NK-92 treated with Interleukin-12 subunit alpha and Interleukin-12 subunit beta, amount 100 ng/mL, for 24 hours (cell line): ENCODE data around the gene HAUS7.

Experiments
- DNase-seq: peaks from one replicate; lab custom pipeline; 2025; lab: John Stamatoyannopoulos, UW

HAUS7 gene

GRCh38 chrX:153455571-153455970 lies 14.8 kb downstream of the HAUS7 start:
- DNase-seq = no peak

- DNase-seq = no peak
Observed at GRCh38 chrX:153454901-153455550, 15.3 kb downstream of the HAUS7 start.

GRCh38 chrX:153450949-153451277 lies 19.5 kb downstream of the HAUS7 start:
- no peak for DNase-seq

DNA sequence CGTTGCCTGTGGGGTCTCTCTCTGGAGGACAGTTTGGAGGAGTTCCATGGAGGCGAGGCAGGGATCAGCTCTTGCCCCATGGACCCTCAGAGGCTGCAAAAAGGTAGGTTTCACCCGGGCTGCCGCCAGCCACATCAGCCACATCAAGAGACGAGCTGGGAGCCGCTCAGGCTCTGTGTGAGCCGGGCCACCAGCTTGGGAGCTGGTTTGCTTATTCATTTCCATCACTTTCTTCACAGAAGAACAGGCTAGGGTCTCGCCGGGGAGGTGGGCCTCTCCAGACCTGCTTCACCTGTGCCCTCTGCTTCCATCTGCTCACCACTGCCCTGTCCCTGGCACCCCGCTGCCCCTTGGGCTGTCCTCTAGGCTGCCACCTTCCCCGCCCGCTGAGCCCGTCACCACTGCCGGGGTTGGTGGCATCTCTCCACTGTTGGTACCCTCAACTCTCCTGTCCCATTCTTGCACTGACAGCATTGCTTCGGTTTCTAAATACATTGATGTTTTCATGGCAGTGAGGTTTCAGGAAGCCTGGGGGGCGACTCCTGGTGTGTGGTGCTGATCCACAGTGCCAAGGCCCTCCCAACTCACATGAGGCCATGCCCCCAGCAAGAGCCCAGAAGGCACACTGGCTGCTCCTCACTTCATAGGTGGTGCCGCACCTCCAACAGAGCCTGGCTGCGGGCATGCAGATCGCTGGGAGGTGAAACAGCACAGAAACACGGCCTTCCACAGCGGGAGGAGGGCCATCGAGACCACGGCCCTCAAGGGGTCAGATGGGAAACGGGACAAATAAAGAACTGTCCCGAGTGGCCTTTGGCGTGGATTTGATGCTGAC lies 20.0 kb downstream of the HAUS7 start:
- no peak for DNase-seq

- DNase-seq = no peak
Observed at GRCh38 chrX:153449368-153450113, 20.8 kb downstream of the HAUS7 start.

DNA sequence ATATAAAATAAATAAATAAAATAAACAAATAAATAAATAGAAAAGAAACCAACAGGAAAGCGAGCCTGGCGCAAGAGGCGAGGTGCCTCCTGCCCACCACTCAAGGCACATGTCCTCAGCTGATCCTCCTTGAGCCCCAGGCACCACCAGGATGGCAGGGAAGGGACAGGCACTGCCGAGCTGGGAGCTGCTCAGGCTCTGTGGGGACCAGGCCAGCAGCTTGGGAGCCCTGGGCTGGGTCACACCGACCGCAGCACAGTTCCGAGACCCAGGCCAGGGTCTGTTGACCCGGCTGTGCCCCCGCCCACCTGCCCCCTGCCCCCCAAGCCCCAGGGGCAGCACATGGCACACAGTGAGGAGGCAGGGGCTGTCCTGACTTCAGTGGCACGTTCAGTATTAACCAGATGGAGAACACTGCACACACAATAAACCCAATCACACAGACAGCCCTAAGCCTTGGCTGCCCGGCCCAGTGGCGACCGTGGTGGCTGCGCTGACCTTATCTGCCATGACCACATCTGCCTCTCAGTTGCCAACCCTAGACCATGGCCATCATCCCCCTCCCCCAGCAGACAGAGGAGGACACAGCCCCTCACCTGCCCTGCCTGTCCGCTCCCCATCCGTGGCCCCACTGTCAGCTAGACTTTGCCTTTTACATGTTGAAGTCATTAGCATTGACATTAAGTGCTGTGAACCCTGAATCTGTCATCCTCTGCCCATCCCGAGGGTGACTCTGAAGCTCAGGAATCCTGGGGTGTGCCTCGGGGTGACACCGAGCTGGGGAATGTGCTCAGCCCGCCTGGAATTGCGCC lies 21.6 kb downstream of the HAUS7 start:
- no peak for DNase-seq

DNA sequence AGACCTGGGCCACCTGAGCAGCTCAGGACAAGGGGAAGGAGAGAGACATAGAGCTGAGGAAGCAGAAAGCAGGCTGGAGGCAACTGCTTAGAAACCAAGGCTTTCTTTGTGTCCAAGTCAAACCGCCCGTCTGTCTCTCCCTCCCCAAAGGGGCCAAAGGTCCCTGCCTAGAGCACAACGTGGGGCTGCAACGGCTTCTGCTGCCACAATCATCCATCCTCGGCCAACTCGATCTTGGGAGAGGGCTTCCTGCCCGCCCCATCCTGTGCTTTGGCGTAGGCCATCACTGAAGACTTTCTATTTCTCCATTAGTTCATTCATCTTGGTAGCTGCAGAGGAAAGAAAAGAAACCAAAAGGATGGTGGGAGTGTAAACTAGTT lies 22.8 kb downstream of the HAUS7 start:
- no peak for DNase-seq

- DNase-seq = no peak
Observed at GRCh38 chrX:153446950-153447580, 23.3 kb downstream of the HAUS7 start.

DNA sequence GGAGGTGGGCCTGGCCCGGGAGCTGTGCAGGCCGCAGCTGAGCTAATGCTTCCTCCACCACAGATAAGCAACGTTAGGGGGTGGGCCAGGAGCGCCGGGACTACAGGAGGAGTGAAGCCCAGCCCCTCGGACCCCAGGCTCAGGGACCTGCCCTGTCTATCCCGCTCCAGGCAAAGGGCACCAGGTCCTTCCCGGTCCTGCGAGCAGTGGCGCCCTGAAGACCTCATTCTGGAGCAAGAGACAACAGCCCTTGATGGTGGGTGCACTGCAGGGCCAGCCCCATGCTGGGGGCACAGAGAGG lies 23.8 kb downstream of the HAUS7 start:
- no peak for DNase-seq

DNA sequence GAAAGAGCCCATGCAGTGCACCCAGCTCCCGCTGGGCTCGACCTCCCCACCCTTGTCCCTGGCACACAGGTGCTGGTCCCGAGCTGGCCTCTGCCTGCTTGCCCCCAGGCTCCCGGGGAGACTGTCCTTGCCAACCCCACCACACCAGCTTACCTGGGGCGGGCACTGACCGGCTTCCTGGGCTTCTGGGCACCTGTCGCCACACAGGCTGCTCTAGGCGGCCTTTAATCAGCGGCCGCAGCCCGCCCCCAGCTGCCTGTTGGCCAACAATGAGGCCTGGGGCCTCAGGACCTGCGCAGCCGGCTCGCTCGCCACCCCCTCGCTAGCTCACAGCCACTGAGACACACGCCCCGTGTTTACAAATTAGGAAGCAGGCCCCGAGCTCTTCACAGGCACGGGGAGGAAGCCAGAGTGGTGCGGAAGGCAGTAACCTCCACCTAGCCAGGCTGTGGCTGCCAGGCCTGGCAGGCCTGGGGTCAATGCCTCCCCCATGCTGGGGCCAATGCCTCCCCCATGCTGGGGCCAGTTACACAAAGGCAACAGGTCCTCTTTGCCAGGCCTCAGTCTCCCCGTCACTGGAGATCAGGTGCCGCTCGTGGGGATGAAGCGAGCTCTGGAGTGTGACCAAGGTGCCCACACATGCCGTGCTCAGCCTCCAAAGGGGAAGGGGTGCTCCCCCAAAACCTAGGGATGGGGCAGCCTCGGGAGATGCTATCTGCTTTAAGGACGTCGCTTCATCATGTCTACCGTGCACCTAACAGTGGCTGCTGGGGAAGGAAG lies 24.3 kb downstream of the HAUS7 start, which contains the start of gene TREX2:
TSS of gene TREX2 (minus strand) at position 201 of the 780 bp plus-strand sequence. CDS start 626 bp downstream, outside the sequence.
- no peak for DNase-seq

DNA sequence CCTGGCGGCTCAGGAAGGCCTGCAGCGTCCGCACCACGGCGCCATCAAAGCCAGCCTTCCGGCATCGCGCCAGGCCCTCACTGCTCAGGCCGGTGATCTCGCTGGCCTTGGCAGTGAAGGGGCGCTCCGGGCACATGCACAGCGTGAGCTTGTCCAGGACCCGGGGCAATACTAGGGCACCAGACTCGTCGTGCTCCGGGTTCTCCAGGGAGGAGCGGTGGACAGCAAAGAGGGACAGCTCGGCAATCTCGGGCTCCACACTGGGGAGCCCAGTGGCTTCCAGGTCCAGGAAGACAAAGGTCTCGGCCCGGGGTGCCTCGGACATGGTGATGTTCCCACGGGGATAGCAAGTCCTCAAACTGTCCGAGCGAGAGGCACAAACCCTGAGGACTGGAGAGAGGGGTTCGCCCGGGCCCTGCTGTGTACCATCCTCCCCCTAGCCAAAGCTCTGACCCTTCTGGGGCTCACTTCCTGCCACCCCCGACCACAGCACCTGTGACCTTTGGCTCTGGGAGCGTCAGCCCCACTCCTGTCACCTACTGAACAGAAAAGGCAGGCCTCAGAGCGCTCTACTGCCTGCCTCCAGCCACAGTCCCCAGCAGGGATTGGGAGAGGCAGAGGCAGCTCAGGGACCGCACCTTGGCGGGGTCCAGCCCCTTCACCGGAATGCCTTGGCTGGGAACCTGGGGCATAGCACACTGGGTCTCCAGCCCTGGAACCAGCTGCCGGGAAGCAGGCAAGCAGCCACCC lies 25.1 kb downstream of the HAUS7 start:
- DNase-seq = no peak

- no peak for DNase-seq
Observed at GRCh38 chrX:153444333-153445011, 25.9 kb downstream of the HAUS7 start.

GRCh38 chrX:153443476-153444332 lies 26.7 kb downstream of the HAUS7 start:
- DNase-seq = no peak

DNA sequence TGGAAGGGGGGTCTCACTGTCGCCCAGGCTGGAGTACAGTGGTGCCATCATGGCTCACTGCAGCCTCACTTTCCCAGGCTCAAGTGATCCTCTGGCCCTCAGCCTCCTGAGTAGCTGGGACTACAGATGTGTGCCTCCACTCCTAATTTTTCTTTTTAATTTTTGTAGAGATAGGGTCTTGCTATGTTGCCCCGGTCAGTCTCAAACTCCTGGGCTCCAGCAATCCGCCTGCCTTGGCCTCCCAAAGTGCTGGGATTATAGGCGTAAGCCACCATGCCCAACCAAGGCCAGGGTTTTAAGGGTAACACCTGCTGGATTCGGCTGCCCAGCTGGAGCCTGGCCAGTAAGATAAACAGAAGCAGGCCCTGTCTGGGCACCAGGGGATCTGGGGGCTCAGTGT lies 27.9 kb downstream of the HAUS7 start:
- no peak for DNase-seq

DNA sequence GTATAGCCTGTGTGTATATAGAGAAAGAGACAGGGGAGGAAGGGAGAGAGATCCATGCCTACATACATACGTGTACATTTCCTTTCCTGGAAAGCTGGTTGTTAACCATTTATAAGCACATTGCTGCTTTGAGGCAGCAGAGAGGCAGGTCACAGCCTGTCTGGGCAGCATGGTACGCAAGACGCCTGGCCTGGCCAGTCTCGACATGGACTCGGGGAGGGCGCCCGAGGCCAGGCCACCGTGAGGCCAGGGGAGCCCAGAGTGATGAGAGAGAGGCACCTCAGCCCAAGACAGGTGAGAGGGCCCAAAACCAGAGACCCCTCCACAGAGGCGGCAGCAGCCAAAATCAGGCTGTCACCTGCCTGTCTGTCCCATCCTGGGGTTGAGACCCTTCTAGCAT lies 28.4 kb downstream of the HAUS7 start:
- no peak for DNase-seq

DNA sequence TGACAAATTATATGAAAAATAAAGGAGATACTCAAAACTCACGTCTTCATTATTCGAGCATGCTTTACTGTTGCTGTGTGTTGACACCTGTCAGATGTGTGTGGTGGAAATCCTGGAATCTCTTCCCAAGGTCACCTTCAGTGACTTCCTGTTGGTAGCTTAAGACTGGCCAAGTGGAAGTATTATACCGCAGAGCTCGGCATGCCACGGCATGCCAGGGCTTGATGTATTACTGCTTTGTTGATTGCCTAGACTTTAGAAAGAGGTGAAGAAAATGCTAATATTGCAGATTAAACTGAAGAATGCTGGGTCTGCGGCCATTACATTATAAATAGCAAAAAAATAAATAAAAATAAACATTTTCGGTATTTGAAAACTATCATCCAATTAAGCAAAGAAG lies 29.1 kb downstream of the HAUS7 start:
- no peak for DNase-seq

DNA sequence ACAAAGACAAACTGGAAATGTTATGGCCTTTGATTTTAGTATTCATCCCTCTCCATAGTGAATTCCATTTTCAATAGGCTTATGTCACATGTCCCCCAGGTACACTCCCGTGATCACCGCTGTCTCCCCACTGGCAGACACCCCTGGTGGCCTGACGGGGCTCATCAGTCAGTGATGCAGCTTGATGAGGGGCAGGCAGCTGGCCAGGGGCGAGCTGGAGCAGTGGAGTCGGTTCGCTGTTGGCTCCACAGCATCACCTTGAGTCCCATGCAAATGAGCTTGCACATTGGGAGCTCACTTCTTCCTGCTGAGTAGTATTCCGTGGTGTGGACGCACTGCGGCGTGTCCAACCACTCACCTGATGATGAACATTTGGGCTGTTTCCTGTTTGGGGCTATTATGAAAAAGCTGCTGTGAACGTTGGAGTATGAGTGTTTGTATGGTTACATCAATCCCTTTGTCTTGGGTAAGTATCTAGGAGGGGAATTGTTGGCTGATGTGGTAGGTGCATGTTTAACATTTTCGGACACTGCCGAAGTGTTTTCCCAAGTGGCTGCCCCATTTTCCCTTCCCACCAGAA lies 29.7 kb downstream of the HAUS7 start:
- no peak for DNase-seq

DNA sequence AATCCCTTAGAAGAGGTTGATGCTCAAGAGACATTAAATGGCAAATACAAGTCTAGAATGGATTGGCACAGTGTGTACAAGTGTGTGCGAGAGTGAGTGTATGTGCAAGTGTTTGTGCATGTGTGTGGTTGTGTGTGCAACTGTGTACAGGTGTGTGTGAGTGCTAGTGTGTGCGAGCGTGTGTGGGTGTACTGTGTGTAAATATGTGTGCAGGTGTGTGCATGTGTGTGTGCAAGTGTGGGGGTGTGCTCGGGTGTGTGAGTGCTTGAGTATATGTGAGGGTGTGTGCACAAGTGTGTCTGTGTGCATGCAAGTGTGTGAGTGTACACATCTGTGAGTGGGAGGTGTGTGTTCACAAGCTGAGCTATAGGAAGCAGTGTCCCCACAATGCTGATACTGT lies 30.4 kb downstream of the HAUS7 start:
- DNase-seq = no peak
